NCI-H526 (cell line): Measurements from ENCODE around the gene SLC35F3.
"Not testable (repeated sequence)": the region's sequence is repeated elsewhere in the genome, so short reads cannot be mapped to it uniquely, and the experiment has no call there.

Experiments used
- DNase-seq, 2 experiments: peaks; one replicate each; lab custom pipeline; 2025; lab: John Stamatoyannopoulos, UW

Gene SLC35F3

DNA sequence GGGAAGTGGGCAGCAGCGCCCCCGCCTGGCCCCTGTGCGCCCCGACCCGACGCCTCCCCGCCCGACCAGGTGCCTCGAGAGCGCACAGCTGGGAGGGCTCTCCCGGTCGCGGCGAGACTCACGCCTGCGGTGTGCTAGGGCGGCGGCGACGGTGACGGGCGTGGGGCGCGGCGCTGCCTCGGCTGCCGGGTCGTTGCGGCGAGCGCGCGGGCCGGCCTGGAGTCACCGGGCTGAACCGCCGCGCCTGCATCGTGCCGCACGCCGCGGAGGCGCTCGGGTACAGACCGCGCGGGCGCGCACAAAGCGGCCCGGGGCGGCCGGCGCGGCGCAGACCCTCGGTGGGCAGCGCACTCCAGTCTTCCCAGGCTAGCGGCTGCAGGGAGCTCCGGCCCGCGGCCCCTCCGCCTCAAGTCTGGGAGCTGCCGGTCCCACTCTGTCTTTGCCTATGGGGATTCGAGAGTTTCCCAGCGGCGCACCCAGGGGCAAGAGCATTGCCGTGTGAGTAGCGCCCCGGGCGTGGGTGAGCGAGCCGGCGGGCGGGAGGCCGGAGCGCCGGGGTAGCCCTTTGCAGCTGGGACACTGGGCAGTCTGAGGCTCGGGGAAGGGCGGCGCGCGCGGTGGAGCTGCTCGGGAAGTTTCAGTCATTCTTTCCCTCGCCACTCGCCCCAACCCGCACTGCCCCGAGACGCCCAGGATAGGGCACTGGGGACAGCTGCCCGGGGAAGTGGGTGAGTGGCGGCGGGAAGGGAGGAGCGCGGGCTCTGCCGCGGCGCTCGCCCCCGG, at the start of gene SLC35F3:
Gene SLC35F3 (plus strand): TSS at position 44 of the 783 bp plus-strand sequence.
- DNase-seq = peak in 1 of 2 experiments; percentile 65

DNA sequence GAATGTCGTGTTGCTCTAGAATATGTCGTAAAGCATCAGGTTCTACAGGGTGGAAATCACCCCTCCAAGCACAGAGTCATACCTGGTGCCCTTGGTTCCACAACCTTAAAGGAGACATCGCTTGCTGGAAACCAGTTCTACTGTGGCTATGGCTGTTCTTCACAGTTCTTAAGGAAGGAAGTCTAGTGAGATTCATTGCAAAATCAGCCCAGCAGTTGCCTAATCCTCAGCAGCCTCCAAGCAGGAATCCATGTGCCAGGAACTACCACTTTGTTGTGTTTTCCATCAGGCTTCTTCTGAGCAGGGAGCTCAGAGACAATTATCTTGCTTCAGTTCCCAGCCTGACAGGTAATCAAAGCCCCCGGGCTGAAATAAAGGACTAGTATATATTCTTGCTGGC, 45.0 kb upstream of the SLC35F3 start:
- DNase-seq = no peak

DNA sequence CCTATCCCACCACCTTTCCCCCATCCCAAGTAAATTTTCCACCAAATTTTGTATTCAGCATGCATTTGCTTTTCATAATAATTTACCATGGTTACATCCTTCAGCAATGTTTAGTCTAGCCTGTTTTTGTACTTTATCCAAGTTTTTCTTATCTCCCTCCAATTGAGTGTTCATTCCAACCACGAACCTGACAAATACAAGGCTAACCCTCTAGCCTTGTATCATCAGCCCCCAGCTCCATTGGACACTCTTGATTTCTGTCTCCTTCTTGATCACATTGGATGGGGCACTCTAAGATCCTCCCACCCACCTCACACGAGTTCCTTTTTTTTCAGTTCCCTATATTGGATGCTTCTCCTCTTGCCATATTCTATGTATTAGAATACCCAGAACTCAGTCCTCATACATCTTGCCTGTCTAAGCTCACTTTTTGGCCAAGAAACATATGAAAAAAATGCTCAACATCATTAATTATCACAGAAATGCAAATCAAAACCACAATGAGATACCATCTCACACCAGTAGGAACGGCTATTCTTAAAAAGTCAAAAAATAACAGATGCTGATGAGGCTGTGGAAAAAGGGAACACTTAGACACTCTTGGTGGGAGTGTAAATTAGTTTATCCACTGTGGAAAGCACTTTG, 40.5 kb upstream of the SLC35F3 start:
- DNase-seq = no peak

DNA sequence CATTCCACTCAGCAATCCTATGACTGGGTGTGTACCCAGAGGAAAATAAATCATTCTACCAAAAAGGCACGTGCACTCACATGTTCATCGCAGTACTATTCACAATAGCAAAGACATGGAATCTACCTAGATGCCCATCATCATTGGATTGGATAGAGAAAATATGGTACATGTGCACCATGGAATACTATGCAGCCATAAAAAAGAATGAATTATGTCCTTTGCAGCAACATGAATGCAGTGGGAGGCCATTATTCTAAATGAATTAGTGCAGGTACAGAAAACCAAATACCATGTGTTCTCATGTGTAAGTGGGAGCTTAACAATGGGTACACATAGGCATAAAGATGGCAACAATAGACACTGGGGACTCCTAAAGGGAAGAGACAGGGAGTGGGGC, 39.9 kb upstream of the SLC35F3 start:
- no peak for DNase-seq

DNA sequence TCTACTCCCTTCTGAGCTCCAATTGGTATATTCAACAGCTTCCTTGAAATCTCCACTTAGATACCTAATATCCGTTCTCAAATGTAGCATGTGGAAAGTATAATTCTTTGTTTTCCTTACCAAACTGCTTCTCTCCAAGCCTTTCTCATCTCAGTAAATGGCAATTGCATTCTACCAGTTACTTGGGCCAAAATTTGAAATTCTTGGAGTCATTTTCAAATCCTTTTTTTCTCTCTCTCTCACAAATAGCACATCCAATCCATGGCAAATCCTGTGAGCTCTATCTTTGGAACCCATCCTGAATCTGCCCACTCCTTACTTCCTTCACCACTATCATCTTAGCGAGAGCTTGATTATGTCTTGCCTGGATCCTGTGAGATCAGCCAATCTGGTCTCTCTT, 39.3 kb upstream of the SLC35F3 start:
- no peak for DNase-seq

DNA sequence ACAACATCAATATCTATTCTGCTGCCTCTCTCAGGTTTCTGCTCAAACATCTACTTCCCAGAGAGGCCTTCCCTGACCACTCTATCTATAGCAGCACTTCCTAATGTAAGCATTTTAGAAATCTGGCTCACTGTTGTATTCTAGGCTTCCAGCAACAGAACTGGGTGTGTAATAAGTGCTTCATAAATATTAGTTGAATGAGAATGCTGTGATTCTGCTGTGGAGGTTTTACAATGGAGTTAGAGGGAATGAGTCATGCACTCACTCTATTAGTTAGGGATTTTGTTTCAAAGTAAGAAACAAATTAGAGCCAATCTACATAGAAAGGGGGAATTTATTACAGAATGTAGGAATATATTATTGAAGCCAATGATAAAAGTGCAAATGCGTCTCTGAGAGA, 38.6 kb upstream of the SLC35F3 start:
- DNase-seq = no peak

DNA sequence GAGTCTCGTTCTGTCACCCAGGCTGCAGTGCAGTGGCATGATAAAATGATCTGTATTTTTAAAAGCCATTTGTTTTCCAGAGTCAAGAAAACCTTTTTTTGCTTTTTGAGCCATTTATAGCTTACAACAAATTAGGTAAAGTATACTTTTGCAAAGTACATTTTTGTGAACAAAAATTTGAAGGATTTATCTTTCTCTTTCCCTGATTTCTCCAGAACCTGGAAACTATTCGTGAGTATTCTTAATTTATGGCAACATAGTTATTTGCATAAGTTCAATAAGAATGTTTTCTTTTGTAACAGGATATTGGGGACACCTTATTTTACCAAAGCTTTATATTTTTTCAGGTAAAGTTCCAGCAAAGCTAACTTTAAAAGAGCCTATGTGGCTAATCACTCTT, 37.4 kb upstream of the SLC35F3 start:
- DNase-seq = no peak

DNA sequence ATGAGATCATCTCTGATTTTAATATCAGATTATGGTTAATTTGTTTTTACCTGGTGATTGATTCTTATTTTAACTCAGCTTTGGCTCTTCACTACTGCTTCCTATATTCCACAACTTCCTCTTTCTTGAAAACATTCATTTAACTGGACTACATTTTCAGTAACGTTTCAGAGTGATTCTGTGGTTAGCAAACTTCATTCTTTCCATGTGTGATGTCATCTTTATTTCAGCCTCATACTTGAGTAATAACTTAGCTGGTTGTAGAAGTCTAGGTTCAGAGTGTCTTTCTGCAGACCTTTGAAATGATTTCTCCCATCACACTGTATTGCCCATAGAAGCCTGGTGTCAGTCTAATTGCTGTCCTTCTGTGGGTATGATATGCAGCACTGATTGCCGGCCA, 36.0 kb upstream of the SLC35F3 start:
- no peak for DNase-seq

DNA sequence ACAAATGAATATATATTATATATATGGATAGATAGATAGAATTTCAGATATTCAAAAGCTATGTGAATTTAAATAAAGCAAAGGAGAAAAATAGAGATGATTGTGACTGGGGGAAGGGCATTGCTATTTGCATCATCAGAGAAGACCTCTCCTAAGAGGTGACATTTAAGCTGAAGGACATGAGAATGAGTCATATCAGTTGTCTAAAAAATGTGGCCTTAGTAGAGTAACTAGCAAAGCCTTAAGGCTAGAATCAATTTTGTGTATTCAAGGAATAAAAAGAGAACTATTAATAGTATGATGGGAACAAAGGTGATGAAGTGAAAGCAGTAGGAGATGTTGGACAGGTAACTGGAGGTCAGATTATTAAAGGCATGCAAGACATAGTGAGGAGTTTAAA, 34.8 kb upstream of the SLC35F3 start:
- no peak for DNase-seq

DNA sequence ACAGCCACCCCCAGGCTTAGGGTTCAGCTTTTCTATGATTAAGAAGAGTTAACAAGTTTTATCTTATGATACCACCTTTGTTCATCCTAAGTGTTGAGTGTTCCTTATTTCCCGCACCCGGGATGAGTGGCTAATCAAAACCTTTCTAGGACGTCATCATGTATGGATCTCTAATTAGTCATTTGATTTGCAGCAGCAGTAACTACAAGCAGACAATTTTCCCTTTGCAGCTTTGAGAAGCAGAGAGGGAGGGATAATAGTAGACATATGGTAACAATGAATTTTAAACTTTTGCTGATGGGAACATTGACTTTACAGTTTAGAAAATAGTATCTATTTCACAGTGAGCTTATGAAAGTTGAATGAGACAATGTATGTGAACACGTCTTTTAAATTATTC, 30.8 kb upstream of the SLC35F3 start:
- no peak for DNase-seq

DNA sequence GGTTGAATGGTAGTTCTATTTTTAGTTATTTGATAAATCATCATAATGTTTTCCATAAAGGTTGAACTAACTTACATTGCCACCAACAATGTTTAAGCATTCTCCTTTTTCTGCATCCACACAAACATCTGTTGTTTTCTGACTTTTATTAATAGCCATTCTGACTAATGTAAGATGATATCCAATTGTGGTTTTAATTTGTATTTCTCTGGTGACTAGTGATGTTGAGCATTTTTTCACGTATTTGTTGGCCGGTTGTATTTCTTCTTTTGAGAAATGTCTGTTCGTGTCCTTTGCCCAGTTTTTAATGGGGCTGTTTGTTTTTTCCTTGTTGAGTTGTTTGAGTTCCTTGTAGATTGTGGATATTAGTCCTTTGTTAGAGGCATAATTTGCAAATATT, 24.6 kb upstream of the SLC35F3 start:
- DNase-seq = no peak

DNA sequence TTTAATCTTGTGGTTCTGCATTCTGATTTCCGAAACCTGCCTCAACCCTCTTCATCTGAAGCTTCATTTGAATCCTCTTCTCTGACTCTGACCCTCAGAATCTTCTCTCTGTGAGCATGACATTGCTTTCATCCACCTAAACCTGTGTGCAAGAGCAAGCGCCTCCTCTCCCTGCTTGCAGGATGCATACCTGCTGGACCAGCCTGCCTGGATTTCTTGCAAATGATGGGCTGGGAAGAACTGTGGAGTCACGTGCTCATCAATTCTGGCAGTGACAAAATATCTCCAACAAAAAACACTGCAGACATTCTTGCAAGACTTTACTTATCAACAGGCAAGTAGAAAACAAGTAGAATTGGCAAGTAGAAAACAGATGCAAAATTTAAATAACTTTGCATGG, 20.8 kb upstream of the SLC35F3 start:
- DNase-seq = no peak

DNA sequence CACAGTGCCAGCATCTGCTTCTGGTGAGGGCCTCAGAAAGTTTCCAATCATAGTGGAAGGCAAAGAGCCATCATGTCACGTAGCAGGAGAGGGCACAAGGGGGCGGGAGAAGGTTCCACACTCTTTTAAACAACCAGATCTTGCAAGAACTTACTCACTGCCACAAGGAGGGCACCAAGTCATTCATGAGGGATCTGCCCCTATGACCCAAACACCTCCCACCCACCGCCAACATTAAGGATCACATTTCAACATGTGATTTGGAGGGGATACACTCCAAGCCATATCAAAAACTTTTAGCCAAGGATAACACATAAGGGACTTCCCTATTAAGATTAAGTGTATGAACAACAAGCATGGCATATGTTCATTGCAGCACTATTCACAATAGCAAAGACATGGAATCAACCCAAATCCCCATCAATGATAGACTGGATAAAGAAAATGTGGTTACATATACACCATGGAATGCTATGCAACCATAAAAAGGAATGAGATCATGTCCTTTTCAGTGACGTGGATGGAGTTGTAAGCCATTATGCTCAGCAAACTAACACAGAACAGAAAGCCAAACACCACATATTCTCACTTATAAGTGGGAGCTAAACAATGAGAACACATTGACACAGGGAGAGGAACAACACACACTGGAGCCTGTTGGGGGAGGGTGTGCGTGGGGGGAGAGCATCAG, 19.9 kb upstream of the SLC35F3 start:
- DNase-seq = no peak

DNA sequence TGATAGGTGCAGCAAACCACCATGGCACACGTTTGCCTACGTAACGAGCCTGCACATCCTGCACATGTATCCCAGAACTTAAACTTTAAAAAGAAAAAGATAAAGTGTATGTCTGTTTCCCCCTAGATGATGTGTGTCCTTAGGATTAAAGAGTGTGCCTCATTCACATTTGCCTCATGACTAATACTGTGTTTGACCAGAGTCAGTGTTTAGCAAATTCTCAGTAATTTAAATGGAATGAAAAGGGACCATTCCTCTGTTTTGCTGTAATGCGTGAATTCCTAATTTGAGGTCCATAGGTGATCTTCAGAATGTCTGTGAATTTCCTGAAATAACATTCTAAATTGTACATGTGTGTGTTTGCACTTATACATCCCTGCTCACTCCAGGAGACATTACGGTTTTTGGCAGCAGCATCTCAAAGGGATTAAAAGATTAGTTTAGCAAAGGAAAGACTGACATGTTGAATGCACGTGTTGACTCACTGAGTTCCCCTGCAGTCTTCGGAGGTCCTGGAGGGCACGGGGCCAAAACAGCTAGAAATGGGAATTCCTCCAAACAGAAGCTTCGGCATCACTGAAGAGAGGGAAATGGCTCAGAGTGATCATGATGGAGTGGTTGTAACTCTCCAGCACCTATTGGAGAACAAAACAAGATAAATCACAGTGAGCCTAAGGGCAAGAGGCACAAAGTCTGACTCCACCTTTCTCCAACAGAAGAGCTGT, 19.1 kb upstream of the SLC35F3 start:
- DNase-seq = no peak

DNA sequence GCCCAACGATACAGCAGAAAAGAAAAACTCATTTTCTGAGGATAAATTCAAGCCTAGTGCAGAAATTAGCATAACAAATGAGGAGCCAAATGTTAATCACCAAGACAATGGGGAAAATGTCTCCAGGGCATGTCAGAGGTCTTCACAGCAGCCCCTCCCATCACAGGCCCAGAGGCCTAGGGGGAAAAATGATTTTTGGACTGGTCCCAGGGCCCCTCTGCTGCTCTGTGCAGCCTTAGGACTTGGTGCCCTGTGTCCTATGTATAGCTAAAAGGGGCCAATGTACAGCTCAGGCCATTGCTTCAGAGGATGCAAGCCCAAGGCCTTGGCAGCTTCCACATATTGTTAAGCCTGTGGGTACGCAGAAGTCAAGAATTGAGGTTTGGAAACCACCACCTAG, 13.3 kb upstream of the SLC35F3 start:
- DNase-seq = not testable (repeated sequence)

DNA sequence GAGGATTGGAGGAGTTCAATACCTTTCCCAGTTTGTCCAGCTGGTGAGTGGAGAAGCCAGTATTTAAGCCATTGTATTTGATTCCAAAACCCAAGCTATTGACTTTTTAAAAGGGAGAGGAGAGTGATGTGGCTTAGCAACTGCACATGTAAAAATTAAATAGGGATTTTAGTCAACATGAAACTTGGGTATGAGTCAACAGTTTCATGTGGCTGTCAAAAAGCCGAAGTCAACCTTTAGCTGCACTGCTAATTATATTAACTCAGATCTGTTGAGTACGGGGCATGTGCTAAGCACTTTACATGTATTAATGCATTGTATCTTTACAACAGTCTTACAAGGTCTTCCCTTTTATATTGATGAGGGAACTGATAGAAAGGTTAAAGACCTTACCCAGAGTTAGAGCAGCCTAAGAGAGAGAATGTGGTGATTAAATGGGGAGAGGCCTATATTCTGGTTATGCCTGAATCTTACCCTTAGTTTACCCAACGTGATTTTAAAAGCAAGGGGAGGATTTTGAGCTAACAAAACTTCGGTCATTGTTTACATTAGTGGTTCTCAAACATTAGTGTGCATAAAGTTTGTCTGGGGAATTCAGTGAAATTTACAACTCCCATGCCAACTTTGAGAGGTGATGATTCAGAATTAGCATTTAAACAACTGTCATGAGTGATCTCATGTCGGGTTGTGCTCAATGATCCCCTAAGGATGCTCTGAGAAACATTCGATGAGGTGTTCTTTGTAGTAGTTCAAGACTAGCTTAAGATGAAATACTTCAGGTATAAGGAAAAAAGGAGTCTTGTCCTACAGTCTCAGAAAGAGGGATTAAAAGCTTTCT, 6.9 kb upstream of the SLC35F3 start:
- DNase-seq = no peak

DNA sequence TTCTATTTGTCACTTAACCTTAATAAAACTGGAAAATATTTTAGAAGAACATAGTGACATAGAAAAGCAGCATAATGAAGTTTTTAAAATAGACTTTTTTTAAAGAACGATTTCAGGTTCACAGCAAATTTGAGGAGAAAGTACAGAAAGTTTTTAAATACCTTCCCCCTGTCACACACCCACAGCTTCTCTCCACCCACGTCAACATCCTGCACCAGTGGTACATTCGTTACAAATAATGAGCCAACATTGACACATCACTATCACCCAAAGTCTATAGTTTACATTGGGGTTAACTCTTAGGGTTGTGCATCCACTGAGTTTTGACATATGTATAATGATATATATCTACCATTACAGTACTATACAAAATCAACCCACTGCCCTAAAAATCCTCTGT, 3.0 kb upstream of the SLC35F3 start:
- DNase-seq = no peak

DNA sequence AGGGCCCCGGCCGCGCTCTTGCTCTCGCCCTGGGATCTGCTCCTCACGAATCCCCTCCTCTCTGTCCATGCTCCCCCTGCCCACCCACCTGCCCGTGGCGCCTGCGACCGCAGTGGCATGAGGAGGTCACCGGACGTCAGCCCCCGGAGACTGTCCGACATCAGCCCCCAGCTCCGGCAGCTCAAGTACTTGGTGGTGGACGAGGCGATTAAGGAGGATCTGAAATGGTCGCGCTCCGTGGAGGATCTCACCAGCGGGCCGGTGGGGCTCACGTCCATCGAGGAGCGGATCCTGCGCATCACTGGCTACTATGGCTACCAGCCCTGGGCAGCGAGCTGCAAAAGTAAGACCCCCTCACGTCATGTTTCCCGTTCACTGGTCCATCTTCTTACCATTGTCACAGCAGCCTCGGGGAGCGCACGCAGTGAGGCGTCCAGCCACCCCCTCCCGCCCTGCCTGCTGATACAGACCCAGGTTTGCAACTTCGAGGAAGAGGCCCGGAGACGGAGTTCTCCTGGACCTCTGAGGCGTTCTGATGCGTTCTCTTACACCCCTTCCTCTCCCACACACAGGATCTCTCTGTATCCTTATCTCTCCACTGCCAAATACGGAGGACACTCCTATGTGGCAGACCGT, 1.1 kb downstream of the SLC35F3 start:
- no peak for DNase-seq

DNA sequence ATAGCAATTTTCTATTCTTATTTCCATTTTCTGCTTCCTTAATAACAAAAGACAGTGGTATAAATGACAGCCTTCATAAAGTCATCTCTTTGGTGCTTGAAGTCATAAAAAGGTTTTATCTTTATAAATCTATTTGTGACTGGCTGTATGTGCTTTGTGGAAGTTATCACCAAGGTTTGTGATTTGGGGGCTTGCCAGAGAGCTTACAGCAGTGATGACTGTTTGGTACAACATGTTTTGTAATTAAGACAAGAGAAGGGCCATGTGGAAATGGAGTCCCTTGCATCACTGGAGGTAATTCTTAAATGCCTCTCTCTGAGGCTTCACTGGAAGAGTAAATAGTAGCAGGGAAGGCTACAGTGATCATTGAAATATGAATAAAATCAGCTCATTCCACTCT, 2.7 kb downstream of the SLC35F3 start:
- no peak for DNase-seq

DNA sequence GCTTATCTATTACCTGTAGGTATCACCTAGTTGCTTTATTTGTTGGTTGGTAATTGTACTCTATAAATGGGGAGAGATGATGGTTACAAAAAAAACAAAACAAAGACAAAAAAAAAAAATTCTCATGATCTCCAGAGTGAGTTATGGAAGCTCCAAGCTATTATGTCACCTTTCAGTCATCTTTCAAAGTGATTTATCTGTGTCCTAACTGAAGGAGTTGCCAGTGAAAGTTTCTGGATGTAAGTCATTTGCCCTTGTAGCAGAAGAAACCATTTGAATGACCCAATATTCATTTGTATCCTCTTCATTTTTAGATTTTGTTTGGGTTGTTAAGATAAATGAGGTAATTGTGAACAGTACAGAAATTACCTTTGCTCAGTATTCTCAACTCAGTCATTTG, 3.6 kb downstream of the SLC35F3 start:
- DNase-seq = no peak

DNA sequence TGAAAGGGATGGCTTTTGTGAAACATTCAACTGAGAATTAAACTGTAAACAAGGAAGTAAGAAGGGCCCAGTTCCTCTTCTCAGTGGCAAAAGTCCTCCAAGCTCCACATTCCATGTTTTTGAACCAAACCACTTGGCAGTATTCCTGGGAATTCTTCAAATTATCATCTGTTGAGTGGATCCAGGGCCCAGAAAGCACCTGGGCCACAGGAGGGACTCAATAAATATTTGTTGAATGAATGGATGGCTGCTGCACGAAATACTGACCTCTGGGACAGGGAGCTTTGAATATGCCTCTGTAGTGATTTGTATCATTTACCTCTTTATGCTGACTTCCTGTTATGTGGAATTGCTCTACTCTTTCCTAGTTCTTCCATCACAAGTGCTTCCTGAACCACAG, 4.7 kb downstream of the SLC35F3 start:
- DNase-seq = no peak
